Measurements from ENCODE around the gene SPEG. TPM values are rescaled to one million over a fixed set of nuclear protein-coding genes. Genes with fewer than 3 reads are reported as not detected.

The SPEG gene
- polyA plus RNA-seq, 2 of the 4 experiments (the other 2 are of a cell fraction) = 2.3 to 11.5 TPM

DNA sequence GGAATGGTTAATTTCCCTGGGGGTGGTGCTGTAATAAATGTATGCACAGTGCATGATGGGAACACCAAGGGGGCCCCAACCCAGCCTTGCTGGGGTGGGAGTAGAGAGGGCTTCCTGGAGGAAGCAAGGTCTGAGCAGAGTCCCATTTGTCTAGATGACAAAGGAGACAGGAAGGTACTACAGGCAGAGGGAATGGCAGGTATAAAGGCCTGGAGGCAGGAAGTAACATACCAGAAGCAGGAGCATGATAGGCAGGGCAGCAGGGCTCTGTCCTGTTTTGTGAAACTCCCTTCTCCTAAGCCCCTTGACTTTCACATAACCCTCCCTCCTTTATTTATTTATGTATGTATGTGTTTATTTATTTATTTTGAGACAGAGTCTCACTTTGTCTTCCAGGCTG, 68.0 kb downstream of the SPEG start:
- ChIA-PET POLR2A (no interaction called here), CTCF (interaction anchor here (79.1 to 89.4 kb wide), 2 partner anchors 4 to 33 kb away, joined by 3291 read pairs; partner anchors contain the start of genes ASIC4, CHPF, GMPPA and SPEG)

DNA sequence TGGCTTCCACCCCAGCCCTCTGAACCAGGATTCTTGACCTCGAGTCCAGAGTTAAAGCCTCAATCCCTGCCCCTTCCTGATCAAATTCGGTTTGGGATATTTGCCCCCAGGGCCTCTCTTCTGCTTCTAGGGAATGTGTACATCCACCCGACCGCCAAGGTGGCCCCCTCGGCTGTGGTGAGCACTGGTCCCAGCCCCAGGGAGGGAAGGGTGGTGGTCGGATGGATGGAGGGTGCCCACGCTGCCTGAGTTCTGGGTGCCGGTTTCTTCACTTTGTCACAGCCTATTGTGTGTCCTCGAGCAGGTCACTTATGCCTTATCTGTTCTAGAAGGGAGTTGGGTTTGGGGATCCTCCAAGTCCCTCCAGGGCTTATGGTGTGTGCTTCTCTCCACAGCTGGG, 70.9 kb downstream of the SPEG start:
- CTCF ChIA-PET = interaction anchor here (79.1 to 89.4 kb wide), 2 partner anchors 1 to 36 kb away, joined by 3291 read pairs; partner anchors contain the start of genes ASIC4, CHPF, GMPPA and SPEG
- peaks cover 11% of the 10 kb centered on the region for H3K4me1 ChIP-seq

More for the DNA sequence above, 68.0 kb downstream of the SPEG start:
- Histone ChIP-seq H3K27ac (no peak overlapping the region), H3K4me3 (no peak overlapping the region), H3K4me1 (peaks cover 10% of the 10 kb centered on the region; the same call in 2 of the 3 replicates), H3K4me2 (no peak overlapping the region), H3K9me3 (no peaks in the 10 kb centered on the region)
- TF ChIP-seq, protein P1, sequence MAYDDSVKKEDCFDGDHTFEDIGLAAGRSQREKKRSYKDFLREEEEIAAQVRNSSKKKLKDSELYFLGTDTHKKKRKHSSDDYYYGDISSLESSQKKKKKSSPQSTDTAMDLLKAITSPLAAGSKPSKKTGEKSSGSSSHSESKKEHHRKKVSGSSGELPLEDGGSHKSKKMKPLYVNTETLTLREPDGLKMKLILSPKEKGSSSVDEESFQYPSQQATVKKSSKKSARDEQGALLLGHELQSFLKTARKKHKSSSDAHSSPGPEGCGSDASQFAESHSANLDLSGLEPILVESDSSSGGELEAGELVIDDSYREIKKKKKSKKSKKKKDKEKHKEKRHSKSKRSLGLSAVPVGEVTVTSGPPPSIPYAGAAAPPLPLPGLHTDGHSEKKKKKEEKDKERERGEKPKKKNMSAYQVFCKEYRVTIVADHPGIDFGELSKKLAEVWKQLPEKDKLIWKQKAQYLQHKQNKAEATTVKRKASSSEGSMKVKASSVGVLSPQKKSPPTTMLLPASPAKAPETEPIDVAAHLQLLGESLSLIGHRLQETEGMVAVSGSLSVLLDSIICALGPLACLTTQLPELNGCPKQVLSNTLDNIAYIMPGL (CRISPR knock-in tag; IDR thresholded peaks at IDR 0.05; ENCODE audit: borderline replicate concordance) = no peak
- TF ChIP-seq, protein P2, sequence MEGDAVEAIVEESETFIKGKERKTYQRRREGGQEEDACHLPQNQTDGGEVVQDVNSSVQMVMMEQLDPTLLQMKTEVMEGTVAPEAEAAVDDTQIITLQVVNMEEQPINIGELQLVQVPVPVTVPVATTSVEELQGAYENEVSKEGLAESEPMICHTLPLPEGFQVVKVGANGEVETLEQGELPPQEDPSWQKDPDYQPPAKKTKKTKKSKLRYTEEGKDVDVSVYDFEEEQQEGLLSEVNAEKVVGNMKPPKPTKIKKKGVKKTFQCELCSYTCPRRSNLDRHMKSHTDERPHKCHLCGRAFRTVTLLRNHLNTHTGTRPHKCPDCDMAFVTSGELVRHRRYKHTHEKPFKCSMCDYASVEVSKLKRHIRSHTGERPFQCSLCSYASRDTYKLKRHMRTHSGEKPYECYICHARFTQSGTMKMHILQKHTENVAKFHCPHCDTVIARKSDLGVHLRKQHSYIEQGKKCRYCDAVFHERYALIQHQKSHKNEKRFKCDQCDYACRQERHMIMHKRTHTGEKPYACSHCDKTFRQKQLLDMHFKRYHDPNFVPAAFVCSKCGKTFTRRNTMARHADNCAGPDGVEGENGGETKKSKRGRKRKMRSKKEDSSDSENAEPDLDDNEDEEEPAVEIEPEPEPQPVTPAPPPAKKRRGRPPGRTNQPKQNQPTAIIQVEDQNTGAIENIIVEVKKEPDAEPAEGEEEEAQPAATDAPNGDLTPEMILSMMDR (IDR thresholded peaks at IDR 0.05) = no peak
- no peak for TF ChIP-seq FOSB (CRISPR knock-in tag; IDR thresholded peaks at IDR 0.05)
- no peak for TF ChIP-seq POLR2A (IDR thresholded peaks at IDR 0.05; ENCODE audit: low read length)
- TF ChIP-seq, protein P3, sequence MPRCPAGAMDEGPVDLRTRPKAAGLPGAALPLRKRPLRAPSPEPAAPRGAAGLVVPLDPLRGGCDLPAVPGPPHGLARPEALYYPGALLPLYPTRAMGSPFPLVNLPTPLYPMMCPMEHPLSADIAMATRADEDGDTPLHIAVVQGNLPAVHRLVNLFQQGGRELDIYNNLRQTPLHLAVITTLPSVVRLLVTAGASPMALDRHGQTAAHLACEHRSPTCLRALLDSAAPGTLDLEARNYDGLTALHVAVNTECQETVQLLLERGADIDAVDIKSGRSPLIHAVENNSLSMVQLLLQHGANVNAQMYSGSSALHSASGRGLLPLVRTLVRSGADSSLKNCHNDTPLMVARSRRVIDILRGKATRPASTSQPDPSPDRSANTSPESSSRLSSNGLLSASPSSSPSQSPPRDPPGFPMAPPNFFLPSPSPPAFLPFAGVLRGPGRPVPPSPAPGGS (IDR thresholded peaks at IDR 0.05) = no peak
- no peak for TF ChIP-seq BHLHE40 (IDR thresholded peaks at IDR 0.05; ENCODE audit: low read depth, low read length)
- TF ChIP-seq PHF8 (IDR thresholded peaks at IDR 0.05; ENCODE audit: borderline replicate concordance, low read depth) = no peak
- no peak for TF ChIP-seq SREBF2 (IDR thresholded peaks at IDR 0.05)
- no peak for TF ChIP-seq CBX2 (IDR thresholded peaks at IDR 0.05; ENCODE audit: borderline replicate concordance, low read depth)
- no peak for TF ChIP-seq EP300 (IDR thresholded peaks at IDR 0.05)
- TF ChIP-seq HOXA7 (CRISPR knock-in tag; IDR thresholded peaks at IDR 0.05) = no peak
- no peak for TF ChIP-seq JUN (IDR thresholded peaks at IDR 0.05)
- no peak for TF ChIP-seq CHD4 (IDR thresholded peaks at IDR 0.05; ENCODE audit: borderline replicate concordance)
- no peak for TF ChIP-seq TFCP2L1 (CRISPR knock-in tag; IDR thresholded peaks at IDR 0.05)
- TF ChIP-seq CHD2 (IDR thresholded peaks at IDR 0.05; ENCODE audit: low read length, partially characterized antibody) = no peak
- no peak for TF ChIP-seq RAD21 (conservative IDR thresholded peaks at IDR 0.05 in 1 of 2, IDR thresholded peaks at IDR 0.05 in 1 of 2)
- TF ChIP-seq HOXB13 (CRISPR knock-in tag; IDR thresholded peaks at IDR 0.05; ENCODE audit: low read depth) = no peak
- no peak for ATAC-seq
- DNase-seq (ENCODE audit: low read depth in 1 of 2, low spot score in 1 of 2) = no peak
- FAIRE-seq = no peak

More for the DNA sequence above, 70.9 kb downstream of the SPEG start:
- Histone ChIP-seq H3K4me2 (no peak overlapping the region), H3K4me3 (no peak overlapping the region), H3K27ac (no peak overlapping the region), H3K9me3 (no peaks in the 10 kb centered on the region)
- no peak for FAIRE-seq
- no peak for DNase-seq (ENCODE audit: low read depth in 1 of 2, low spot score in 1 of 2)
- POLR2A ChIA-PET = no interaction called here
- TF ChIP-seq CEBPB (IDR thresholded peaks at IDR 0.05) (no peak), FOSL2 (IDR thresholded peaks at IDR 0.05) (no peak), FOSL2 (CRISPR knock-in tag; IDR thresholded peaks at IDR 0.05) (no peak), TP53 (CRISPR knock-in tag; IDR thresholded peaks at IDR 0.05) (no peak), EP300 (IDR thresholded peaks at IDR 0.05) (no peak), CHD2 (IDR thresholded peaks at IDR 0.05; ENCODE audit: low read length, partially characterized antibody) (no peak), RARB (CRISPR knock-in tag; IDR thresholded peaks at IDR 0.05) (no peak), BHLHE40 (IDR thresholded peaks at IDR 0.05; ENCODE audit: low read depth, low read length) (no peak), PHF8 (IDR thresholded peaks at IDR 0.05; ENCODE audit: borderline replicate concordance, low read depth) (no peak), EHMT2 (IDR thresholded peaks at IDR 0.05; ENCODE audit: low read depth) (no peak), MYC (IDR thresholded peaks at IDR 0.05; ENCODE audit: borderline replicate concordance, low read length) (no peak), SREBF2 (IDR thresholded peaks at IDR 0.05) (no peak), ZNF302 (CRISPR knock-in tag; IDR thresholded peaks at IDR 0.05) (no peak), SMC3 (IDR thresholded peaks at IDR 0.05) (no peak)
- TF ChIP-seq, protein P4, sequence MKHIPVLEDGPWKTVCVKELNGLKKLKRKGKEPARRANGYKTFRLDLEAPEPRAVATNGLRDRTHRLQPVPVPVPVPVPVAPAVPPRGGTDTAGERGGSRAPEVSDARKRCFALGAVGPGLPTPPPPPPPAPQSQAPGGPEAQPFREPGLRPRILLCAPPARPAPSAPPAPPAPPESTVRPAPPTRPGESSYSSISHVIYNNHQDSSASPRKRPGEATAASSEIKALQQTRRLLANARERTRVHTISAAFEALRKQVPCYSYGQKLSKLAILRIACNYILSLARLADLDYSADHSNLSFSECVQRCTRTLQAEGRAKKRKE (CRISPR knock-in tag; IDR thresholded peaks at IDR 0.05; ENCODE audit: low read depth) = no peak
- ATAC-seq = no peak
- 80% methylated on average over 7 of the region's 9 CpGs for WGBS (ENCODE audit: missing lambda C conversion rate)

Data from A549 (cell line).